Fibroblast of peridontal ligament (primary cell): ENCODE data around the gene HIPK4.
"Not testable (repeated sequence)": the region's sequence is repeated elsewhere in the genome, so short reads cannot be mapped to it uniquely, and the experiment has no call there.

Source experiments
- DNase-seq: peaks from one replicate; pipeline ENCODE4 v3.0.0-alpha.2; 2010; ENCODE audit errors: extremely low read depth

HIPK4 gene

GRCh38 chr19:40390084-40390742, at the start of gene HIPK4:
Gene HIPK4, minus strand, starts transcription at chr19:40390181. Its CDS starts 279 bp downstream, at chr19:40389902.
- no peak for DNase-seq

- DNase-seq, result no peak
Observed at GRCh38 chr19:40438284-40438683, 48.3 kb upstream of the HIPK4 start.

- DNase-seq, result peak; percentile 89
Observed at GRCh38 chr19:40433391-40434216, 43.6 kb upstream of the HIPK4 start.

- DNase-seq, result not testable (repeated sequence)
Observed at GRCh38 chr19:40432760-40433159, 42.8 kb upstream of the HIPK4 start.

- DNase-seq, result no peak
Observed at GRCh38 chr19:40431698-40432097, 41.7 kb upstream of the HIPK4 start.

GRCh38 chr19:40430242-40430641, 40.3 kb upstream of the HIPK4 start:
- not testable (repeated sequence) for DNase-seq

GRCh38 chr19:40428197-40428596, 38.2 kb upstream of the HIPK4 start:
- not testable (repeated sequence) for DNase-seq

GRCh38 chr19:40425450-40426287, 35.7 kb upstream of the HIPK4 start, which contains the start of gene SERTAD1:
Gene SERTAD1, minus strand, starts transcription at chr19:40425992. Its CDS starts 2,446 bp downstream, at chr19:40423546.
- DNase-seq, result peak; percentile 98

GRCh38 chr19:40424637-40425449, 34.9 kb upstream of the HIPK4 start:
- DNase-seq, result no peak

GRCh38 chr19:40423938-40424337, 34.0 kb upstream of the HIPK4 start:
- DNase-seq, result no peak

- DNase-seq, result no peak
Observed at GRCh38 chr19:40422748-40423566, 33.0 kb upstream of the HIPK4 start.

GRCh38 chr19:40421993-40422747, 32.2 kb upstream of the HIPK4 start:
- DNase-seq, result no peak

GRCh38 chr19:40420766-40421765, 31.1 kb upstream of the HIPK4 start:
- peak; percentile 84 for DNase-seq

GRCh38 chr19:40420451-40420765, 30.4 kb upstream of the HIPK4 start:
- DNase-seq, result no peak

- DNase-seq, result no peak
Observed at GRCh38 chr19:40419780-40420179, 29.8 kb upstream of the HIPK4 start.

- DNase-seq, result no peak
Observed at GRCh38 chr19:40419066-40419612, 29.2 kb upstream of the HIPK4 start.

- no peak for DNase-seq
Observed at GRCh38 chr19:40418040-40418439, 28.1 kb upstream of the HIPK4 start.

GRCh38 chr19:40417643-40417981, 27.6 kb upstream of the HIPK4 start:
- DNase-seq, result no peak
